HEK293T (cell line): ENCODE results near the gene FLACC1.

Experiments
- NFRKB ChIP-seq: fragments of 450-650 bp; IDR thresholded peaks from 2 replicates; pipeline ENCODE4 v1.6.1; 2016; ENCODE audit warnings: mild to moderate bottlenecking, moderate library complexity
- PKNOX1 ChIP-seq: fragments of 450-650 bp; IDR thresholded peaks from 2 replicates; pipeline ENCODE4 v1.6.1; 2016

- TF ChIP-seq NFRKB, result no peak
- no peak for TF ChIP-seq PKNOX1
These were observed 95.2 kb downstream of the FLACC1 start for GRCh38 chr2:201261906-201262305.
